B cell (primary cell): ENCODE results near the gene GPC2. TPM values are rescaled to one million over a fixed set of nuclear protein-coding genes. Genes with fewer than 3 reads are reported as not detected.

Source experiments
- ATAC-seq: fragments of 200-7000 bp; cut with Tn5 transposase; one replicate; pipeline ENCODE4 v1.10.0; 2021; ENCODE audit warnings: low read depth, mild to moderate bottlenecking, moderate number of reproducible peaks, moderate library complexity
- CTCF ChIA-PET: fragments of 350-600 bp; sonication (Branson Sonifier 250); formaldehyde crosslinking; loops from one replicate; lab custom pipeline; 2021; ENCODE audit warnings: antibody characterized with exemption, inconsistent platforms; lab: Charles Lee
- POLR2A ChIA-PET: fragments of 350-600 bp; sonication (Branson Sonifier 250); formaldehyde crosslinking; loops from one replicate; lab custom pipeline; 2021; ENCODE audit warnings: antibody characterized with exemption; lab: Charles Lee
- DNase-seq: peaks from one replicate; pipeline ENCODE4 v3.0.0; 2013
- H2AFZ ChIP-seq: 2 replicates; pipeline ENCODE4 v1.6.1; 2012; ENCODE audit warnings: mild to moderate bottlenecking, low read depth, low read length; ENCODE audit not compliant: insufficient read depth, poor library complexity, severe bottlenecking
- H3K27ac ChIP-seq, 2 donors: 1 replicate in 1 of 2; 2 replicates in 1 of 2; pipeline ENCODE4 v1.5.1; 2012 to 2013; ENCODE audit warnings: low read length in 2 of 2, mild to moderate bottlenecking in 2 of 2, moderate library complexity in 1 of 2
- H3K27me3 ChIP-seq, 4 experiments: fragments of 200-600 bp in 1 of 4; sonication (generic) in 1 of 4; replicated peaks in 1 of 4; 1 replicate in 2 of 4; 2 replicates in 2 of 4; pipeline versions ENCODE4 v1.6.1 to v1.7.0; 2013 to 2016; ENCODE audit warnings: low read length in 3 of 4, mild to moderate bottlenecking in 2 of 4, mixed read lengths in 1 of 4, moderate library complexity in 1 of 4; ENCODE audit not compliant: insufficient read depth in 4 of 4, control insufficient read depth in 3 of 4; ENCODE audit errors: control extremely low read depth in 1 of 4
- H3K36me3 ChIP-seq, 2 experiments: replicated peaks in 1 of 2; 1 replicate in 1 of 2; 2 replicates in 1 of 2; pipeline versions ENCODE4 v1.6.1 to v1.7.1; 2013; ENCODE audit warnings: low read length in 1 of 2; ENCODE audit not compliant: insufficient read depth in 2 of 2, control insufficient read depth in 1 of 2; ENCODE audit errors: control extremely low read depth in 1 of 2, extremely low read depth in 1 of 2
- H3K4me1 ChIP-seq, 2 donors: fragments of 200-600 bp in 1 of 2; sonication (generic) in 1 of 2; 1 replicate in 1 of 2; 2 replicates in 1 of 2; pipeline versions ENCODE4 v1.5.1 to v1.6.1; 2013 to 2017; ENCODE audit warnings: low read length in 2 of 2; ENCODE audit not compliant: control insufficient read depth in 2 of 2, insufficient read depth in 2 of 2
- H3K4me2 ChIP-seq: replicated peaks from 2 replicates; pipeline ENCODE3; 2012; ENCODE audit warnings: mild to moderate bottlenecking, low read depth, low read length; ENCODE audit not compliant: poor library complexity, severe bottlenecking
- H3K4me3 ChIP-seq, 5 experiments: fragments of 200-600 bp in 1 of 5; sonication (generic) in 1 of 5; 1 replicate in 3 of 5; 2 replicates in 2 of 5; pipeline versions ENCODE4 v1.5.1 to v1.7.0; 2011 to 2016; ENCODE audit warnings: low read length in 4 of 5, mild to moderate bottlenecking in 4 of 5, low read depth in 2 of 5, control low read depth in 1 of 5, moderate library complexity in 1 of 5; ENCODE audit not compliant: insufficient read depth in 1 of 5; ENCODE audit errors: control extremely low read depth in 1 of 5, extremely low read depth in 1 of 5
- H3K79me2 ChIP-seq: fragments of 200-600 bp; sonication (generic); one replicate; pipeline ENCODE4 v1.6.0; 2016; ENCODE audit warnings: low read length; ENCODE audit not compliant: control insufficient read depth, insufficient read depth
- H3K9ac ChIP-seq: fragments of 200-600 bp; sonication (generic); 2 replicates; pipeline ENCODE4 v1.6.1; 2017; ENCODE audit warnings: mild to moderate bottlenecking, low read length, moderate library complexity
- H3K9me3 ChIP-seq, 3 donors: one replicate each; pipeline versions ENCODE4 v1.6.1 to v1.7.1; 2013; ENCODE audit warnings: low read length in 2 of 3; ENCODE audit not compliant: control insufficient read depth in 2 of 3, insufficient read depth in 1 of 3; ENCODE audit errors: control extremely low read depth in 1 of 3
- H4K20me1 ChIP-seq: 2 replicates; pipeline ENCODE4 v1.6.0; 2012; ENCODE audit warnings: mild to moderate bottlenecking, low read length; ENCODE audit not compliant: insufficient read depth, control insufficient read depth, poor library complexity, severe bottlenecking
- H3K27ac Mint-ChIP-seq: one replicate; pipeline ENCODE4 v1.8.0; 2021; ENCODE audit warnings: mixed read lengths
- H3K27me3 Mint-ChIP-seq: one replicate; pipeline ENCODE4 v1.8.0; 2021; ENCODE audit warnings: mixed read lengths
- H3K4me1 Mint-ChIP-seq: one replicate; pipeline ENCODE4 v1.8.0; 2021; ENCODE audit warnings: mixed read lengths
- H3K4me3 Mint-ChIP-seq: one replicate; pipeline ENCODE4 v1.8.0; 2021; ENCODE audit warnings: mixed read lengths
- H3K9me3 Mint-ChIP-seq: one replicate; pipeline ENCODE4 v1.8.0; 2022; ENCODE audit warnings: mixed read lengths; ENCODE audit not compliant: insufficient read depth
- EZH2 ChIP-seq: IDR thresholded peaks from 2 replicates; pipeline ENCODE4 v1.6.1; 2012; ENCODE audit warnings: borderline replicate concordance, low read depth, mild to moderate bottlenecking, moderate library complexity, low read length; ENCODE audit not compliant: insufficient read depth, poor library complexity, severe bottlenecking
- WGBS: methylation state at CpG from one replicate; pipeline ENCODE4 v1.1.5; 2013; ENCODE audit warnings: missing lambda C conversion rate; ENCODE audit not compliant: insufficient coverage; 5-methylcytosine and 5-hydroxymethylcytosine counted together
- intact Hi-C: fragments of 100-400 bp; cut with micrococcal nuclease; formaldehyde crosslinking; loops from one replicate; pipeline ENCODE4 v1.10.0; 2022
- polyA plus RNA-seq: library from polyadenylated mRNA; depleted of rRNA; stranded (reverse); fragments of >200 nt; gene quantifications from 2 replicates; pipeline ENCODE4 v1.2.3, GENCODE V29; 2012
- total RNA-seq, 2 donors: library from RNA; stranded (reverse); fragments of 120-200 nt in 1 of 2; gene quantifications; 1 replicate in 1 of 2; 2 replicates in 1 of 2; pipeline versions ENCODE4 v1.2.3 to v1.2.4, GENCODE V29; 2013 to 2022
- TF ChIP-seq, protein P1 (sequence below): fragments of 200-600 bp; IDR thresholded peaks from one replicate; pipeline ENCODE4 v1.8.0; 2022; ENCODE audit warnings: antibody characterized with exemption, mild to moderate bottlenecking

GPC2 gene
- total and polyA plus RNA-seq, 2 donors (not counting 1 experiment from before 2014, with no cell fraction given), result 3.9 to 4.1 TPM

DNA sequence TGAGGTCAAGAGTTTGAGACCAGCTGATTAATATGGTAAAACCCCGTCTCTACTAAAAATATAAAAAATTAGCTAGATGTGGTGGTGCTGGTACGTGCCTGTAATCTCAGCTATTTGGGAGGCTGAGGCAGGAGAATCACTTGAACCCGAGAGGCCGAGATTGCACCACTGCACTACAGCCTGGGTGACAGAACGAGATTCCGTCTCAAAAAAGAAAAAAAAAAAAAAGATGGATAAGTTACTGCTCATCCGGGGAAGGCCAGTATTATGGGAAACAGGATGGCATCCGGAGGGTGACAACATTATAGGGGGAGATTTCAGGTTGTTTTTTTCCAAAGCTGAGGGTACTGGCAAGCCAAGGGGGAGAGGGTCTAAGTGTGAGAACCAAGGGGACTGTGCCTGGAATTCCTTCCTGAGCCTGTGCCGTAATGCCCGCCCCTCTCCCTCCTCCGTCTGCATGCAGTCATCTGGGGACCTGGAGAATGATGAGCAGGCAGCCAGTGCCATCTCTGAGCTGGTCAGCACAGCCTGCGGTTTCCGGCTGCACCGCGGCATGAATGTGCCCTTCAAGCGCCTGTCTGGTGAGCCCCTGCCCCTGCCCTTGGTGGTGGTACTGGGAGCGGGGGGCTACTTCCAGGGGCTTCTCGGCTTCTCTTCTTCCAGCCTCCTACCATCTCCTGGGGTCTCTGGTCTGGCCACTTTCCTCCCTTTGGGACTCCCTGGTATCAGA is 24.1 kb downstream of the GPC2 start:
- H3K4me1 Mint-ChIP-seq, result peaks cover 64% of the 10 kb centered on the region
- TF ChIP-seq, protein P1, sequence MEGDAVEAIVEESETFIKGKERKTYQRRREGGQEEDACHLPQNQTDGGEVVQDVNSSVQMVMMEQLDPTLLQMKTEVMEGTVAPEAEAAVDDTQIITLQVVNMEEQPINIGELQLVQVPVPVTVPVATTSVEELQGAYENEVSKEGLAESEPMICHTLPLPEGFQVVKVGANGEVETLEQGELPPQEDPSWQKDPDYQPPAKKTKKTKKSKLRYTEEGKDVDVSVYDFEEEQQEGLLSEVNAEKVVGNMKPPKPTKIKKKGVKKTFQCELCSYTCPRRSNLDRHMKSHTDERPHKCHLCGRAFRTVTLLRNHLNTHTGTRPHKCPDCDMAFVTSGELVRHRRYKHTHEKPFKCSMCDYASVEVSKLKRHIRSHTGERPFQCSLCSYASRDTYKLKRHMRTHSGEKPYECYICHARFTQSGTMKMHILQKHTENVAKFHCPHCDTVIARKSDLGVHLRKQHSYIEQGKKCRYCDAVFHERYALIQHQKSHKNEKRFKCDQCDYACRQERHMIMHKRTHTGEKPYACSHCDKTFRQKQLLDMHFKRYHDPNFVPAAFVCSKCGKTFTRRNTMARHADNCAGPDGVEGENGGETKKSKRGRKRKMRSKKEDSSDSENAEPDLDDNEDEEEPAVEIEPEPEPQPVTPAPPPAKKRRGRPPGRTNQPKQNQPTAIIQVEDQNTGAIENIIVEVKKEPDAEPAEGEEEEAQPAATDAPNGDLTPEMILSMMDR, result no peak
- TF ChIP-seq EZH2, result no peak
- Histone ChIP-seq H3K36me3 (peaks cover 0 to 54% of the 10 kb centered on the region in 2 experiments), H3K27ac (peak overlapping the region; percentile 19 to 65), H2AFZ (no peak overlapping the region), H3K27me3 (no peaks in the 10 kb centered on the region), H3K79me2 (peaks cover 58% of the 10 kb centered on the region), H3K4me2 (peak overlapping the region; percentile 65), H3K9me3 (no peaks in the 10 kb centered on the region), H3K4me1 (peaks cover 42 to 59% of the 10 kb centered on the region in 2 donors), H4K20me1 (peaks cover 28% of the 10 kb centered on the region), H3K9ac (no peak overlapping the region), H3K4me3 (no peak overlapping the region)
- no peaks in the 10 kb centered on the region for H3K27me3 Mint-ChIP-seq
- H3K27ac Mint-ChIP-seq, result no peak overlapping the region
- POLR2A ChIA-PET, result interaction anchor here (0.7 kb wide), 1 partner anchor 24 kb away, joined by 3 read pairs; the partner anchor contains the start of gene STAG3
- 99% methylated on average over 14 of the region's 18 CpGs for WGBS
- no peak overlapping the region for H3K4me3 Mint-ChIP-seq
- no peaks in the 10 kb centered on the region for H3K9me3 Mint-ChIP-seq
- DNase-seq (no peak), ATAC-seq (no peak)
- CTCF ChIA-PET, result interaction anchor here (0.7 to 0.8 kb wide), 2 partner anchors 64 to 143 kb away, joined by 3 to 4 read pairs; no protein-coding TSS in a partner anchor
- intact Hi-C loops, result no loop called here

DNA sequence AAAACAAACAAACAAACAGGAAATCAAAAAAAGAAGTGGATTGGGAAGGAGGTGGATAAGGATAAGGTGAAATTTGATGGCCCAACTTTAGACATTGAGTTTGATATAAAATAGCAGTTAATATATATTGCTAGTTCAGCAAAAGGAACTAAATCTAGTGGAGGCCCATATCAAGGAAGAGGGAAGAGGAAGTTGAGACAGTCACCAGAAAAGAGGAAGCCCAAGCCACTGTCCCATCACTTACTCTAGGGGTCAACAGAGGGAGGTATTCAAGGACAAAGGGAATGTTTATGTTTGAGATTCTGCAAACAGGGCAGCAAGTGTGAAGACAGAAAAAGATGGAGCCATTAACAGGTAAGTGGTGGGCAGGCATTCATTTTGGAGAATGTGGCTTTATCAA is 24.8 kb downstream of the GPC2 start:
- Histone ChIP-seq H3K9ac (no peak overlapping the region), H3K27me3 (no peaks in the 10 kb centered on the region), H3K4me2 (peak overlapping the region; percentile 65), H4K20me1 (peaks cover 21% of the 10 kb centered on the region), H3K9me3 (no peaks in the 10 kb centered on the region), H3K4me1 (peaks cover 40 to 56% of the 10 kb centered on the region in 2 donors), H3K27ac (peak overlapping the region; percentile 19 to 65), H2AFZ (no peak overlapping the region), H3K4me3 (peak overlapping the region in 1 of 5 experiments; percentile 27), H3K79me2 (peaks cover 57% of the 10 kb centered on the region), H3K36me3 (peaks cover 0 to 52% of the 10 kb centered on the region in 2 experiments)
- no peaks in the 10 kb centered on the region for H3K27me3 Mint-ChIP-seq
- ChIA-PET CTCF (interaction anchor here (0.7 kb wide), 1 partner anchor 142 kb away, joined by 4 read pairs; no protein-coding TSS in a partner anchor), POLR2A (interaction anchor here (0.7 to 1.0 kb wide), 2 partner anchors 25 to 276 kb away, joined by 3 read pairs; partner anchors contain the start of genes STAG3 and ZCWPW1)
- peaks cover 60% of the 10 kb centered on the region for H3K4me1 Mint-ChIP-seq
- no peaks in the 10 kb centered on the region for H3K9me3 Mint-ChIP-seq
- H3K4me3 Mint-ChIP-seq, result peak overlapping the region; percentile 8
- H3K27ac Mint-ChIP-seq, result peak overlapping the region; percentile 69
- no peak for TF ChIP-seq EZH2
- TF ChIP-seq, protein P1, result no peak
- ATAC-seq (no peak), DNase-seq (peak; percentile 69)
- intact Hi-C loops, result no loop called here
